GOT3 (cell line): ENCODE measurements around the gene SUSD4.
"Not testable (repeated sequence)": the region's sequence is repeated elsewhere in the genome, so short reads cannot be mapped to it uniquely, and the experiment has no call there.

Source experiments
- DNase-seq: peaks from one replicate; lab custom pipeline; 2025; ENCODE audit warnings: mixed read lengths; lab: John Stamatoyannopoulos, UW

Gene SUSD4

DNA sequence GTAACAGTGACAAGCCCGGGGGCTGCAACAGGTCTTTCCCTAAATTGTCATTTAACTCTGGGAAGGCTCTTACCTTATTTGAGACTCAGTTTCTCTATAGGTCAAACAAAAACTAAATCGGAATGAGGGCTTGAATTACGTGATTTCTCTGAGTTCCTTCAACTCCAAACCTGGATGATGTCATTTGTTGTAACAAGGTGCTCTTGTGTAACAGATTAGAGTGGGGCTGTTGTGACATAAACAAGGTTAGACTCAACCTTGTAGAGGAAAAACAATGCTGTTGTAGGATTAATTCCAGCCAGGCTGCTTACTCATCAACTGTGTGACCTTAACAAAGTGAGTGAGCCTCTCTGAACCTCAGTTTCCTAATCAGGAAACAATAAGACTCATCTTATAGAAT is 74.4 kb downstream of the SUSD4 start:
- DNase-seq, result no peak

DNA sequence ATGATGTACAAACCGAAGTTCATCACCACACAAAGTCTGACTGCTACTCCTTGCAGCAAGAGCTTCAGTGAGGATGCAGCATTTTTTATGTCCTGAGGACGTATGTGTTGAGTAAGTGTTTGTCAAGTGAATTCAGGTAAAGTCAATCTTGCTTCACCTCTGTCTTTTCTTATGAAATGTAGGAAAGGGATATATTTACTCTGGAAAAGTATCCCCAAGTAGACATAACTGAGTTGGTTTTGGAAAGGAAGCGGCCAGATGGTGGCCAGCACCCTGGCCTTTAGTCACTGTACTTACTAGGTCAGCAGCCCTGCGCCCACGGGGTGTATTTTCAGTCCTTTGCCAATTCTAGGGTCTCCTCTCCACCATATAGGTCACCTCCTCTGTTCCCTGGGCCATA is 75.2 kb downstream of the SUSD4 start:
- DNase-seq, result no peak

GRCh38 chr1:223285452-223285851 is 78.5 kb downstream of the SUSD4 start:
- DNase-seq, result no peak

- not testable (repeated sequence) for DNase-seq
These were observed 80.3 kb downstream of the SUSD4 start for GRCh38 chr1:223283697-223284096.

GRCh38 chr1:223278311-223278710 is 85.7 kb downstream of the SUSD4 start:
- DNase-seq, result not testable (repeated sequence)

DNA sequence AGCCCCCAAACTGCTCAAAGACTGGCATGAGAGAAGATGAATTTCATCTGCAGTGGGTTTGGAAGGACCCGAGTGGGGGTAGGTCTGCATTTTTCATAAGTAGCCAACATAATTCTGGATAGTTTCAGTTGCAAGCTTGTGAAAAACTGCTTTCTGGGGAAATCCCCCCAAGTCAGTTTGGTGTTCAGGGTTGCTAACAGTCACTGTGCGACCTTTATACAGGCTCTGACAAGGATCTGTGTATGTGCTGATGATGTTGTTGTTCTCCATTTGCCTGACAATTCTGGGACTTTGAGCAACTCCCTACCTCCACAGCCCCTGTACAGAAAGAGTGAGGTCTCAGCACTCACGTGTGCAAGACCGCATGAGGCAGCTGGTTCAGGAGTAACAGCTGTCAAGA is 87.9 kb downstream of the SUSD4 start:
- no peak for DNase-seq

- no peak for DNase-seq
These were observed 90.5 kb downstream of the SUSD4 start for GRCh38 chr1:223273511-223273910.

GRCh38 chr1:223271085-223271781 is 92.7 kb downstream of the SUSD4 start:
- no peak for DNase-seq

- no peak for DNase-seq
These were observed 93.8 kb downstream of the SUSD4 start for GRCh38 chr1:223270155-223270554.

DNA sequence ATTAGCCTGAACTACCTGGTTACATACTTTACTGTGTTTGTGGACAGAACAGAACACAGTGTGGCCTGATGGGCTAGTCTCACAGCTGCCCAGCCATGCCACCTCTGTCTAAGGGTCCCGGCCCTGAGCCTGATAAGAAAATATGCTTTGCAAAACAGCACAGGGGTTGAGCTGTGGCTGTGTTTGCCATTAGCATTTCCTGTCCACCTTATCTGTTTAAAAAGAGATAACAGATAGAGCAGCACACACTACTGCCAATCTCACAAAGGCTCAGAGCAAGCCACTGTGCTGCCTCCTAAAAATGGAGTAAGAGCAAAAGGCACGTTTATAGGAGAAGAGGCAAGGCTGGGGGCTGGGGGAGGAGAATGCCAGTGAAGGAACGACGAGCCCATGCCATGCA is 95.0 kb downstream of the SUSD4 start:
- no peak for DNase-seq

DNA sequence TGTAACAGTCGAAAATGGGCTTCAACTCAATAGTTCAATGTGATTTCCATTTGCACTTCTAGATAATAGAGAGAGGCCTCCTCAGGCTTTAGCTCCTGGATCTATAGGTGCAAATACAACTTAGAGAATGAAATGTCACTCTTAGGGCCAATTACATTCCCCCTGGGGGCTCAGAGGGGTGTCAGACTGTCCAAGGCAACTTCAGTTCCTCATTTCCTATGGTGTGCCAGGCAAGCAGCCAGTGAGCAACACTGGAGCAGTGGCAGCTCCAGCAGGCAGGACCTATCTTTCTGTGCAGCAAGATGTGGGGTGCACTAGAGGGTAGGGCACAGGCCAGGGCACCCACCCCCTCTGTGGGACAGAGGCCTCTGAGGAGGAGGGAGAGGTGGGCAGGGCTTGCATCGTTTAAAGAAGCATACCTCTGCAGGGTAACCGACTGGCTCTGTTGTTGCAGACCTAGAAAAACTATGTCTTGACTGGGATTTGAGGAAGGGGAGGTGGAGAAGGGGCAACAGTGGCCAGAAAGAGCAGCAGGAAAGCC is 97.3 kb downstream of the SUSD4 start:
- DNase-seq, result no peak

- DNase-seq, result no peak
These were observed 98.7 kb downstream of the SUSD4 start for GRCh38 chr1:223264983-223265908.

DNA sequence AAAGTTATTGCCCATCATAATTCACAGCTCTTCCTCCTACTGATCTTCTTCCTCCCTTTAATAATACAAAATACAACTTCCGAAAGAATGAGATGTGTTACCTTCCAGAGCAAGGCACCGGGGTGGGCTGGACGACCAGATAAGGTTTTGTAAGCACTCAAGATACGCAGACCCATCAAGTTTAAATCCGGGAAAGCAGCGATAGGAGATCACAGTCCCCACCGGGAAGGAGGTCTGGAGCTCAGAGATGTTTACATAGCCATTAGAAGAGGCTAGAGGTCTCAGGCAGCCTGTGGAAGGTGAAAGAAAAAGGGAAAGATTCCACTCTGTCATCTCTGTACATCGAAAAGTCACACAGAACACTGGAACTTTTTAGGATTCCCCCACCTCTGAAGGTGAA is 99.4 kb downstream of the SUSD4 start:
- no peak for DNase-seq

DNA sequence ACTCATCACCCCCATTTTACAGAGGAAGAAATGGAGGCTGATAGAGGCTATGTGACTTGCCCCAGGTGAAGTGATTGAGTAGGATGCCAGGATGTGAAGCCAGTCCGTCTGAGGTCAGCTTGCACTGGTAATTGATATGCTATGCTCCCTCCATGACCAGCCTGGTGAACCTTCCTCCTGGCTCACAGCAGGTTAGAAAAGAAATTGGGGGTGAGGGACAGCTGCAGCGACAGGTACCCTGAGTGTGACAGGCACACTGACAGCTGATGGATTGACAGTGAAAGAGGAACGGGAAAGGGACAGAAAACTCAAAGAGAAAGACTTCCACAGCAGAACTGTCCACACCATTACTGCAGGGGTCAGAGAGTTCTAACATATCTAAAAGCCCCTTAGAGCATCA is 102.1 kb downstream of the SUSD4 start:
- no peak for DNase-seq

GRCh38 chr1:223260712-223261111 is 103.3 kb downstream of the SUSD4 start:
- no peak for DNase-seq

DNA sequence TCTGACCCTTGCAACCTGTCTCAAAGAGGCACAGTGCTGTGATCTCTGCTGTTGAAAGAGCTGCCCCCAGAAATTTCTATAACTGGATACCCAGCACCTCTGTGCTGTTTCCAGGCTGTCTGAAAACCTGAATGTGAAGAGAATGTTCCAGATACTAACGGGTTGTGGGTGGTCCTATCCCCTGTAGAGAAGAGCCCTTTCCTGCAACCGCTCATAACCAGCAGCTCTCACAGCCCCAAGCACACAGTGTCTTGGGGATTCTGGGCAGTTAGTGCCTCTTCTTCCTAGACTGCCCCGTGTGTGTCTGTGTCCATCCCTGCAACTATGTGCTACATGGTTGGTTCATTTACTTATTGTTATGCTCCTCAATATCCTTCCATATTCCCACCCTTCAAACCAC is 104.5 kb downstream of the SUSD4 start:
- no peak for DNase-seq

GRCh38 chr1:223258751-223259198 is 105.2 kb downstream of the SUSD4 start:
- no peak for DNase-seq

DNA sequence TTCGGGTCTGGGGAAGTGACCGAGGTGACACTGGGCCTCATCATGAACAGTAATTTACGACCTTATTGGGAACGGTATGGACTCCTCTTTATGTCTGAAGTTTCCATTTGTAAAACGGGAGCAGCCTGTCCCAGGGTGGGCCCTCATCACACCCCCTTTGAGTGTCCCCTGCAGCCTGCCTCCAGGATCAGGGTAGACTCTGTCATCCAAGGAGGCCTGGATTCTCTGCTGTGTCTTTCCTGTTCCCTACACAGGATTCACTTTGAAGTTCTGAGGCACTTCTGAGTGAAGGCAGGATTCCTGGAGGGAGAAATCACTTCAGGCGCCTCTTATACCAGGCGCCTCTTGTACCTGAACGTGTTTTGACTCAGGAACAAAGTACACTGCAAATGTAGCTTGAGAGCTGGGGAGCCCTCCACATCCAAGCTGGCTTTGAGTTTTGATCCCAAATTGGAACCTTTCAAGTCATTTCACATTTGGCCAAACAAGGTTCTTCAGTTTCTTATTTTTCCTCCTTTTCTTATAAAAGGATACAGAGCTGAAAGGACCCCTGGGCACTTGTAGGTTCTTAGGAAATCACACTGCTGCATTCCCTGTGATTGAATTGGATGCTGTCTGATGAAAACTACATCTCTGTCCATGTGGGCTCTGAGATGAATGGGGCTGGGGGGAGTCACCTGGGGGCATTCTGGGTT is 106.0 kb downstream of the SUSD4 start:
- DNase-seq, result no peak

DNA sequence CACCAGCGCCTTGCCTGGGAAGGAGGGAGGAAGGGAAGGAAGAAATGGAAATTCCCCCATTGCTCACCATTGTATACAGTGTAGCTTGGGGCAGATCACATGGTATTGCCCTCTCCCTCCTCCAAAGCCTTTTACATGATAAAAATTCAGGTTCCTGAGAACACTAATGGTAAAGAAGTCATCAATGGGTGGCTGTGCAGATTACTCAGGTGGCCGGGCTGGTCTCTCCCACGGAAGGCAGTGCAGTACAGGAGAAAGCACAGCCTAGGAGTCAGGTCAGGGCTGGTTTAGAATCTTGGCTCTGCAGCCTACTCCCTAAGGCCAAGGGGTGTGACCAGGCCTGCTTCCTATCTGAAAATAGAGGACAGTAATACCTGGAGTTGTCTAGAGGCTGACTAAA is 107.9 kb downstream of the SUSD4 start:
- DNase-seq, result no peak

- DNase-seq, result no peak
These were observed 110.1 kb downstream of the SUSD4 start for GRCh38 chr1:223253916-223254315.

GRCh38 chr1:223251387-223251786 is 112.6 kb downstream of the SUSD4 start:
- DNase-seq, result not testable (repeated sequence)

DNA sequence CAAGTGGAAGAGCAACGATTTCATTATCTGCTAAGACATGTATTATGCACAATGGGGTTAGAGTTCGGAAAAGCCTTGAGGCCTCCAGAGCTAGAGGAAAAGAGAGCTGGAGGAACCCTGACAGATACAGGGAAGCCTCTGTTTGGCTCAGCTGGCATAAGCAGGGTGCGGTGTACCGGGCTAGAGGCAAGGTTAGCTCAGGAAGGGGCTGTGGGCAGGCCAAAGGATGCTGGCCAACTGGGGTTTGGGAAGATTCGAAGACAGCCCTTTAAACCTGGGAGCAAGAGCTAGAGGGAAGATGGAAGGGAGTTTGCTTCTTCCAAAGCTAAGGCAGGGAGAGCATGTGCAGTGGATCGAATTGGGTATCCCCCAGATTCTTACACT is 113.4 kb downstream of the SUSD4 start:
- no peak for DNase-seq
